H1 (cell line): ENCODE measurements around the gene DGCR6L. TPM values are rescaled to one million over a fixed set of nuclear protein-coding genes. Genes with fewer than 3 reads are reported as not detected.
"Not testable (repeated sequence)": the region's sequence is repeated elsewhere in the genome, so short reads cannot be mapped to it uniquely, and the experiment has no call there.

Source experiments
- CTCF ChIA-PET: fragments of 300-600 bp; sonication (Branson Sonifier 250); formaldehyde crosslinking; loops from one replicate; lab custom pipeline; 2021; ENCODE audit not compliant: partially characterized antibody; lab: Charles Lee
- POLR2A ChIA-PET: fragments of 300-600 bp; sonication (Branson Sonifier 250); formaldehyde crosslinking; loops from one replicate; lab custom pipeline; 2021; ENCODE audit warnings: inconsistent platforms; ENCODE audit not compliant: partially characterized antibody; lab: Charles Lee
- DNase-seq, 2 experiments: peaks; one replicate each; pipeline versions ENCODE4 v3.0.0 to v3.0.0-alpha.2; 2010 to 2022; ENCODE audit warnings: low spot score in 2 of 2, low read depth in 1 of 2, mixed read lengths in 1 of 2
- FAIRE-seq: peaks from 2 replicates; lab custom pipeline; 2011; peaks lifted over from hg19 to GRCh38; lab: Jason Lieb, UNC
- H2AFZ ChIP-seq: 2 replicates; pipeline ENCODE4 v1.8.1; 2012; ENCODE audit warnings: low read length, inconsistent platforms
- H2AK5ac ChIP-seq: 2 replicates; pipeline ENCODE4 v1.6.1; 2013; ENCODE audit warnings: low read depth, low read length
- H2BK120ac ChIP-seq: replicated peaks from 2 replicates; pipeline ENCODE3; 2013; ENCODE audit warnings: low read depth, low read length, inconsistent platforms
- H2BK12ac ChIP-seq: 2 replicates; pipeline ENCODE4 v1.6.1; 2013; ENCODE audit warnings: low read depth, low read length
- H2BK15ac ChIP-seq: 2 replicates; pipeline ENCODE4 v1.6.1; 2013; ENCODE audit warnings: low read length
- H2BK20ac ChIP-seq: 2 replicates; pipeline ENCODE4 v1.6.1; 2013; ENCODE audit warnings: low read length
- H2BK5ac ChIP-seq: 2 replicates; pipeline ENCODE4 v1.6.1; 2013; ENCODE audit warnings: low read depth, low read length
- H3K14ac ChIP-seq: 2 replicates; pipeline ENCODE4 v1.6.1; 2013; ENCODE audit warnings: inconsistent platforms; ENCODE audit not compliant: insufficient read length
- H3K18ac ChIP-seq: 2 replicates; pipeline ENCODE4 v1.6.1; 2013; ENCODE audit warnings: low read length; ENCODE audit errors: extremely low read depth
- H3K23ac ChIP-seq: 2 replicates; pipeline ENCODE4 v1.6.1; 2013; ENCODE audit warnings: inconsistent platforms; ENCODE audit not compliant: insufficient read length
- H3K23me2 ChIP-seq: 2 replicates; pipeline ENCODE4 v1.6.1; 2013; ENCODE audit warnings: low read depth, low read length
- H3K27ac ChIP-seq: 2 replicates; pipeline ENCODE4 v1.6.1; 2011; ENCODE audit warnings: low read depth, low read length, inconsistent platforms
- H3K27me3 ChIP-seq, 4 experiments: replicated peaks in 1 of 4; 1 replicate in 1 of 4; 2 replicates in 3 of 4; pipeline versions ENCODE4 v1.6.1 to v1.8.1; 2011 to 2013; ENCODE audit warnings: low read length in 3 of 4, mild to moderate bottlenecking in 3 of 4, inconsistent platforms in 2 of 4, mixed read lengths in 2 of 4, moderate library complexity in 1 of 4; ENCODE audit not compliant: control insufficient read depth in 3 of 4, insufficient read depth in 3 of 4; ENCODE audit errors: extremely low read depth in 1 of 4
- H3K36me3 ChIP-seq, 4 experiments: 2 replicates each; pipeline versions ENCODE4 v1.6.1 to v1.8.1; 2011 to 2013; ENCODE audit warnings: mild to moderate bottlenecking in 4 of 4, low read length in 3 of 4, moderate library complexity in 2 of 4, control low read depth in 1 of 4, inconsistent platforms in 1 of 4; ENCODE audit not compliant: insufficient read depth in 4 of 4, control insufficient read depth in 2 of 4
- H3K4ac ChIP-seq: replicated peaks from 2 replicates; pipeline ENCODE3; 2013; ENCODE audit warnings: low read length, low read depth, mixed read lengths, inconsistent platforms; ENCODE audit not compliant: insufficient read length
- H3K4me1 ChIP-seq, 4 experiments: replicated peaks in 1 of 4; 1 replicate in 1 of 4; 2 replicates in 3 of 4; pipeline versions ENCODE4 v1.6.1 to v1.8.1; 2011 to 2013; ENCODE audit warnings: low read length in 3 of 4, inconsistent platforms in 2 of 4, mixed read lengths in 1 of 4; ENCODE audit not compliant: insufficient read depth in 4 of 4, control insufficient read depth in 3 of 4
- H3K4me2 ChIP-seq, 2 experiments: 2 replicates each; pipeline versions ENCODE4 v1.6.1 to v1.8.1; 2011 to 2013; ENCODE audit warnings: low read depth in 2 of 2, low read length in 2 of 2, control low read depth in 1 of 2, inconsistent platforms in 1 of 2, mild to moderate bottlenecking in 1 of 2; ENCODE audit not compliant: insufficient read depth in 1 of 2
- H3K4me3 ChIP-seq, 4 experiments: fragments of 200-600, 300-600 bp in 1 of 4; sonication (generic), shearing (Covaris generic), sonication (Bioruptor Twin) in 1 of 4; 2 replicates each; pipeline versions ENCODE4 v1.5.1 to v1.8.1; 2011 to 2016; ENCODE audit warnings: low read length in 4 of 4, low read depth in 3 of 4, control low read depth in 2 of 4, inconsistent platforms in 2 of 4, mild to moderate bottlenecking in 2 of 4, mixed read lengths in 1 of 4, moderate library complexity in 1 of 4; ENCODE audit not compliant: insufficient read depth in 2 of 4; ENCODE audit errors: extremely low read depth in 1 of 4
- H3K56ac ChIP-seq: replicated peaks from 2 replicates; pipeline ENCODE3; 2013; ENCODE audit warnings: low read depth, mild to moderate bottlenecking, mixed read lengths, low read length, inconsistent platforms; ENCODE audit not compliant: insufficient read length
- H3K79me1 ChIP-seq: 2 replicates; pipeline ENCODE4 v1.6.1; 2013; ENCODE audit warnings: low read depth, low read length, control low read depth
- H3K79me2 ChIP-seq, 2 experiments: 2 replicates each; pipeline versions ENCODE4 v1.6.1 to v1.8.1; 2012 to 2013; ENCODE audit warnings: low read length in 2 of 2, mild to moderate bottlenecking in 2 of 2, inconsistent platforms in 1 of 2; ENCODE audit not compliant: insufficient read depth in 2 of 2, control insufficient read depth in 1 of 2
- H3K9ac ChIP-seq, 4 experiments: replicated peaks in 1 of 4; 1 replicate in 1 of 4; 2 replicates in 3 of 4; pipeline versions ENCODE4 v1.6.1 to v1.8.1; 2011 to 2013; ENCODE audit warnings: low read depth in 3 of 4, low read length in 3 of 4, control low read depth in 2 of 4, mild to moderate bottlenecking in 2 of 4, moderate library complexity in 2 of 4, inconsistent platforms in 1 of 4; ENCODE audit errors: extremely low read depth in 1 of 4
- H3K9me3 ChIP-seq, 2 experiments: 2 replicates each; pipeline versions ENCODE4 v1.6.1 to v1.8.1; 2012 to 2013; ENCODE audit warnings: mild to moderate bottlenecking in 2 of 2, moderate library complexity in 2 of 2, control low read depth in 1 of 2, inconsistent platforms in 1 of 2, low read depth in 1 of 2, low read length in 1 of 2, mixed read lengths in 1 of 2; ENCODE audit not compliant: insufficient read depth in 2 of 2
- H4K20me1 ChIP-seq, 2 experiments: replicated peaks in 1 of 2; 2 replicates each; pipeline versions ENCODE3 to v1.8.1; 2011 to 2013; ENCODE audit warnings: inconsistent platforms in 2 of 2, low read length in 2 of 2, mild to moderate bottlenecking in 1 of 2; ENCODE audit not compliant: insufficient read depth in 2 of 2, control insufficient read depth in 1 of 2
- H4K5ac ChIP-seq: 2 replicates; pipeline ENCODE4 v1.6.1; 2013; ENCODE audit warnings: low read length, low read depth, mixed read lengths, inconsistent platforms; ENCODE audit not compliant: insufficient read length
- H4K8ac ChIP-seq: 2 replicates; pipeline ENCODE4 v1.8.0; 2013; ENCODE audit warnings: mild to moderate bottlenecking, moderate library complexity, low read length, inconsistent platforms; ENCODE audit not compliant: insufficient read depth; ENCODE audit errors: extremely low read depth
- H4K91ac ChIP-seq: replicated peaks from 2 replicates; pipeline ENCODE3; 2013; ENCODE audit warnings: low read length, mixed read lengths, inconsistent platforms; ENCODE audit not compliant: insufficient read length
- WGBS, 2 experiments: shearing (Covaris generic) in 1 of 2; methylation state at CpG; one replicate each; pipeline versions ENCODE4 v1.1.6 to v1.1.7; 2013 to 2015; ENCODE audit warnings: low lambda C conversion rate in 2 of 2, mixed read lengths in 2 of 2, inconsistent platforms in 1 of 2, low coverage in 1 of 2, missing lambda C conversion rate in 1 of 2; ENCODE audit not compliant: insufficient replicate concordance in 2 of 2, insufficient coverage in 1 of 2, insufficient read length in 1 of 2; ENCODE audit errors: extremely low coverage in 1 of 2, missing lambda C conversion rate in 1 of 2; 5-methylcytosine and 5-hydroxymethylcytosine counted together
- polyA plus RNA-seq, 7 experiments: library from polyadenylated mRNA; depleted of rRNA in 3 of 7; stranded (reverse) in 5 of 7; unstranded in 2 of 7; fragments of >200 nt in 5 of 7; fragments of 200-250 nt in 2 of 7; gene quantifications; 1 replicate in 5 of 7; 2 replicates in 1 of 7; 4 replicates in 1 of 7; pipeline versions ENCODE4 v1.2.1 to v1.2.3, GENCODE V29; 2011 to 2013; ENCODE audit warnings: missing spikeins in 2 of 7, mixed read lengths in 2 of 7
- total RNA-seq: library from RNA; stranded (reverse); fragmentation: NEBNext Ultra II Directional; extraction: Animal tissue kit (Norgen Biotek cat#: 25700); gene quantifications from 2 replicates; pipeline ENCODE4 v1.2.1, GENCODE V29; 2021

DGCR6L gene
- total and polyA plus RNA-seq, 2 of the 8 experiments (the other 6 are each of a cell fraction or from before 2014, with no cell fraction given) = 43.6 to 72.6 TPM

DNA sequence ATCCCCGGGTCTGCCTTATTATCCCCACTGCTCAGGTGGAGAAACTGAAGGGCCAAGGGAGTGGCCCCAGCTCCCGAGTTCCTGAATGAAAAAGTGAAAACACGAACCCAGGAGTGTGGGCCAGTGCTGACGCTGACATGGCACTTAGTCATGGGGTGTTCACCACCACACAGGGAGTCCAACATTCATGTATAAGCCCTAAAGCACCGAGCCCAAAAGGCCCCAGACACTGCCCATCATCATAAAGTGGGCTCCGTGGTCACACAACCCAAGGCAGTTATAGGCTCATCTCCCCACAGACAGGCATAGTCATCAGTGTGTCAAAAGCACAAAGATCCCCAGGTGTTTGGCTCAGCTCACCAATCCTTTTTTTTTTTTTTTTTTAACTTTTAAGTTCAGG is 32.7 kb upstream of the DGCR6L start:
- H3K14ac ChIP-seq, H2AFZ ChIP-seq, H2BK12ac ChIP-seq, H3K36me3 ChIP-seq, H3K79me1 ChIP-seq, H3K4me2 ChIP-seq, H3K23me2 ChIP-seq, H3K79me2 ChIP-seq, H2AK5ac ChIP-seq, DNase-seq, FAIRE-seq, H3K27me3 ChIP-seq, CTCF ChIA-PET, H4K8ac ChIP-seq, H3K4me1 ChIP-seq, H3K4ac ChIP-seq, H4K91ac ChIP-seq, H4K20me1 ChIP-seq, POLR2A ChIA-PET, H3K9ac ChIP-seq, H3K27ac ChIP-seq, H3K9me3 ChIP-seq, H4K5ac ChIP-seq, H2BK15ac ChIP-seq, H3K18ac ChIP-seq, H3K4me3 ChIP-seq, H2BK120ac ChIP-seq, H3K56ac ChIP-seq, H2BK5ac ChIP-seq, H2BK20ac ChIP-seq, H3K23ac ChIP-seq: not testable (repeated sequence)
- 85% methylated on average over 5 of the region's 6 CpGs; no CpG with 5 or more reads in 1 of the 2 experiments for WGBS, 2 experiments

DNA sequence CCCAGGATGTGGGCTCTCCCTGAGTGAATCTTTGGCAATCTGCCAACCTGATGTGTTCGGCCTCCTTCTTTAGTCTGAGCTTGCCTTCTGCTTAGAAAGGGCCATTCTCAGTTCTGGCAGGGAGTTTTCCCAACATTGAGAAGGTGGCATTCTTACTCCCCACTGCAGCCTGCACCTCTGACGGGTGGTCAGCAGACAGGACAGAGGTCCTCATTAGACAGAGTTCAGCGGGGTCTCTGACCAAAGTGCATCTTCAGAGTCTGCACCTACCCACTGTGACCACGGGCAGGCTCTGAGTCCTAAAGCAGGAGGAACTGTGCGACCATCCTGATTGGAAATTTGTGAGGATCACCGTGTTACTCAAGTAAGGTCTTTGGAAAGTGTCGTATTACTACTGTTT is 26.7 kb upstream of the DGCR6L start:
- H3K36me3 ChIP-seq, H2AK5ac ChIP-seq, H4K91ac ChIP-seq, H3K23ac ChIP-seq, H2BK120ac ChIP-seq, H3K9me3 ChIP-seq, H3K18ac ChIP-seq, H2BK5ac ChIP-seq, H2AFZ ChIP-seq, H3K4me3 ChIP-seq, H3K79me1 ChIP-seq, H3K56ac ChIP-seq, H3K4me1 ChIP-seq, H3K79me2 ChIP-seq, H2BK20ac ChIP-seq, H3K27ac ChIP-seq, H3K4me2 ChIP-seq, H2BK12ac ChIP-seq, H4K8ac ChIP-seq, H4K20me1 ChIP-seq, H2BK15ac ChIP-seq, H4K5ac ChIP-seq, CTCF ChIA-PET, H3K4ac ChIP-seq, DNase-seq, H3K23me2 ChIP-seq, FAIRE-seq, H3K9ac ChIP-seq, H3K27me3 ChIP-seq, H3K14ac ChIP-seq, POLR2A ChIA-PET: not testable (repeated sequence)
- WGBS, 2 experiments = 90% methylated on average over 3 of the region's 7 CpGs; no CpG with 5 or more reads in 1 of the 2 experiments
